GM04503 (cell line): ENCODE results near the gene COMT.

Experiments
- DNase-seq: peaks from one replicate; pipeline ENCODE4 v3.0.0-alpha.2; 2012; ENCODE audit warnings: low read depth

Gene COMT

DNA sequence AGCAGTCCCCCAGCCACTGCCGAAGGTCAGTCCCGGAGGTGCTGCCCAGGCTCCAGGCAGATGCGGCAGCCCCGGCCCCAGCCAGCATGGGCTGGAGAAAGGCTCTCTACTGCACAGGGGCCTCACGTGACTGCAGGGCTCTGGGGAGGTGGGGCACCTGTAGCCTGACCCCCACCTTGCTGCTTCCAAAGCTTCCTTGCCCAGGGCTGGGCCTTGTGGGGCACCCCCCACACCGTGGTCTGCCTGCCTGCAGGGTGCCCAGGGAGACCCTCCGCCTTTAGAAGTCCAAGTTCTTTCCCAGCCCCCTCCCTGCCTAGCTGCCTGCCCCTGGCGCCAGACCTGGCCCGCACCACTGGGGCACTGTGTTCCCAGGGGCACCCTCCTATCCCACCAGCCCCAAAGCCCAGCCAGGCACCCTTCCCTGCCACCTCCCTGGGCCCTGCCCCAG, 28.5 kb downstream of the COMT start:
- DNase-seq = no peak

DNA sequence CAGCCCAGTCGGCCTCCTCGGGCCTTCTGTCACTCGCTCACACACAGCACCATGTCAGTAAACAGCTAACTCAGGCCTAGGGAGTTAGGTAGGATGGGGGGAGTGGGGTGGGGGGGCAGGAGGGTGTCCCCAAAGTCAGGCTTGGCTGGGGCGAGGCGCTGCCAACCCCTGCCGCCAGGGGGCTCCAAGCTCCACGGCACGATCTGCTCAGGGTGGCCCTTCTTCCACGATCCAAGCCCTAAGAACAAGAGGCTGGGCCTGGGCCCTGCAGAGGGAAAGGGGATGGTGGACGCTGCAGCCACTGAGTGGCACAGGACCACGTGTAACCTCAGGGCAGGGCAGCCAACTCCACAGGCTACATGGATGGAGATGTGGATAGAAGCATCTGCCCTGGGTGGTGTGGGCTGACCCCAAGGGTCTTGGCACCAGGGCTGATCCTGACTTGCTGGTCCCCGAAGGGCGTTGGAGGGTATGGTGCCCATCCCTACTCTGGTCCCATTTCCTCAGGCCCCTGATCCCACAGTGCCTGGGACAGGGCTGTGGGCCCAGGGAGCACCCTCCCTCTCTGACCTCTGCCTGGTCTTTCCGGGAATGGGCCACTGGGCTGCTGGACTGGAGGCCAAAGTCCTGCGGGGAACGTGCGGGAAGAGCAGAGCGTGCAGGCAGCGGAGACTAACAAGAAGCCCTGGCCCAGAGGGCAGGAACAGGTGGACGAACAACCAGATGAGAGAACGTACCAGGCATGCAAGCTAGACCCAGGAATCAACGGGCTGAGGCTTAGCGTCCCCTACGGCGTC, 29.1 kb downstream of the COMT start:
- DNase-seq = no peak

DNA sequence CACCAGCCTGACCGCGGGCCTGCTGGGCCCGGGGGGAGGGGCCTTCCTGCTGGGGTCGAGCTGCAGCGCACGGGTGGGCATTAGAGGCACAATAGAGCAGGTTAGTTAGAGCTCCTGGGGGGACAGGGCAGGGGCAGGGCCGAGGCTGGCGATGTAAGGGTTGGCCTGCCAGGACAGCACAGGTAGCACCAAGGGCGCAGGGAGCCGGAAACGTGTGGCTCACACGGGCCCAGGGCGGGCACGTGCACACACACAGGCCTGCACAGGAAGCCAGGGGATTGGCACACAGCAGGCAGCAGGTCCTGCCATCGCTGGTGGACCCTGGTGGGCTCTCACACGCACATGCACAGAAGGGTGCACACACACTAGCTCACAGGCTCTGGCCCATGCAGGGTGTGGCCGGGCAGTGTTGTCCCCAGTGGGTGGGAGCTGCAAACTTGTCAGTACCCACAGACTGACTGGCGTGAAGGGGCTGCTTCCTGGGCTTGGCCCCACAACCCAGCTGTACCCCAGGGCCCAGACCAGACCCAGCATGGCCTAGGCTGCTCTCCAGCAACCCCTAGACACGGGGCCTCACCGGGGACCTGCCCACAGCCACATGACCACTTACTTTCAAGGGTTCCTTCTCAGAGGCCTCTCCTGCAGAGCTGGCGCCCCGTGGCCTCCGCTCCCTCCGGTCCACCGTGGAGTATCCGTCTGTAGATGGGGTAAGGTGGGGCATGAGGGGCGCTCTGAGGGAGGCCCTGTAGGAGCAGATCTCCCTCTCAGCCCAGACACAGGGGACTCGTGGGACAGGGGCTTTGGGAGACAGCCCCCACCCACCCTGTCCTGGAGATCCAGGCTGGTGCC, 29.9 kb downstream of the COMT start:
- DNase-seq = no peak

DNA sequence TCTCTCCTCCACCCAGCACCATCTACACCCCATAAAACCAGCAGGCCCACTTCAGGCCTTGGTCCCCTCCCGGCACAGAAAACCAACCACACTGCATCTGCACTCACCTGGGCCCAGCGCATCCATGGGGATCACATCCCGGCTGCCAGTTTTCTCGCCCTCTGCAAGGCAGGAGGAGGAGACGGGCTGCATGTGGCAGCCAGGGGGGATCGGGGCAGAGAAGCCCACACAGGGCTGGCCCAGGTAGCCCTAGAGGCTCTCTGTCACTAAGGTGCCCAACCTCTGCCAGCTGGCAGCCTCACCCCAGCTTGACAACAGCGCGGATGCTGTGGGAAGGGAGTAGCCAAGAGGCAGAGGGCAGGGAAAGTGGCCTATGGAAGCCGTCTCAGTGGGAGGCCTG, 30.7 kb downstream of the COMT start:
- DNase-seq = no peak

DNA sequence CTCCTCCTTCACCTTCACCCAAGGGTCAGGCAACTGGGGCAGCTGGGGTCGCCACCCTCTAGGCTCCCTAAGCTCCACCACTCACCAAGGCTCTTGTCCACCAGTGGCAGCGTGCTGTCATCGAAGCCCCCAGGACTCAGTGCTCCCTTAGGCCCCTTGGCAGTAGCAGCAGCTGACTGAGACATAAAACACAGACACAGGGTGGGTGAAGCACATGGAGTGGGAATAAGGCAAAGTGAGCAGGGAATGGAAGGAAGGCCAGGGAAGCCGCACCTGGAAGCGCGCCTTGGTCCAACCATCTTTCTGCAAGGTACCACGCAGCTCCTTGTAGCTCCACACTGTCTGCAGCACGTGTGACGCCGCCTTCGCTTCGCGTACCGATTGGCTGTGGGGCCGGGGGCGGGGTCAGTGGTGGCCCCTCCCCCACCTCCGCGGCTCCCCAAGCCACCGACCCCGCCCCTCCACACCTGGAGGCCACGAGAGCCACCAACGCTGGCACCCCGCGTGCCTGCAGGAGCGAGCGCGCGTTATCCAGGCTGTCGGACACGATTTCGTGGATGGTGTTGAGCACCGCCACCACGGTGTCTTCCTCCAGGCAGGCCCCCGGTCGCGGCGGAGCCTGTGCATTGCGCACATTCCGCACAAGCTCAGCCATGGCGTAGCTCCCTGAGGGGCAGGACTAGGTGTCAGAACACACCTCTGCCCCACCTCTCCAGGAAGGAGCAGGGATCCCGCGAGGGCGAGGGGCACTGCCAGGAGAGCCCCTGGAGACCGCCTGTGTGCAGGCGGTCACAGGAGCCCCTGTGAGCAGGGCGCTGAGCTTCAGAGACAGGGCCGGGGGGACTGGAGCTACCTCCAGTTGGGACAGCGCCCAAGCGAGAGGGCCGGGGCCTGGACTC, 31.3 kb downstream of the COMT start:
- no peak for DNase-seq

DNA sequence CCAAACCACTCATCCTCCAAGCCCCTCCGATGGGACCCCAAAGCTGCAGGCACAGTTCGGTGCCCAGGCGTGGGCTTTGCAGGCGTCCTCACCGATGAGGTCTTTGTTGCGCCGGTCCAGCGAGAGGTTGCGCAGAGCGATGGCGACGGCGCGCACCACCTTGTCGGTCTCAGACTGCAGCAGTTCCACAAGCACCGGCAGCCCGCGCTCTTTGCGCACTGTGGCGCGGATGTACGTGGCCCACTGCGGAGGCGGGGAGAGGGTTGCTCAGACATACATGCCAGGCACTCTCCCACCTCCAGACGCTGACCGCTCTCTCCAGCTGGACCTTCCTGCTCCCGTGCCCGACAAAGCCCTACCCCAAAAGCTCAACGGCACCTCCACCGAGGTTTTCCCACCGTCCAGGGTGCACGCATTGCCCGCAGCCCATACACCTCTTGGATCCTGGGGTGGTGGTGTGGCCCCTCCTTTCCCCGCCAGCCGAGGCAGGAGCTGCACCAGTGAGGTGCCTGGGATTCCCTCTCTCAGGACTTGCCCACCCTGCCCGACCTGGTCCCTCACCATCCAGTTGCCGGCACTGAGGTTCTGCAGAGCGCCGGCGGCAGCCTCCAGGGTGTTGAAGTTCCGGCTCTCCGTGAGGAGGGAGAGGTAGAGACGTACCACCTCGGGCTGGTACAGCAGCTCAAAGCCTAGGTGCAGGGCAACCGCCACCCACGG, 32.1 kb downstream of the COMT start:
- no peak for DNase-seq

DNA sequence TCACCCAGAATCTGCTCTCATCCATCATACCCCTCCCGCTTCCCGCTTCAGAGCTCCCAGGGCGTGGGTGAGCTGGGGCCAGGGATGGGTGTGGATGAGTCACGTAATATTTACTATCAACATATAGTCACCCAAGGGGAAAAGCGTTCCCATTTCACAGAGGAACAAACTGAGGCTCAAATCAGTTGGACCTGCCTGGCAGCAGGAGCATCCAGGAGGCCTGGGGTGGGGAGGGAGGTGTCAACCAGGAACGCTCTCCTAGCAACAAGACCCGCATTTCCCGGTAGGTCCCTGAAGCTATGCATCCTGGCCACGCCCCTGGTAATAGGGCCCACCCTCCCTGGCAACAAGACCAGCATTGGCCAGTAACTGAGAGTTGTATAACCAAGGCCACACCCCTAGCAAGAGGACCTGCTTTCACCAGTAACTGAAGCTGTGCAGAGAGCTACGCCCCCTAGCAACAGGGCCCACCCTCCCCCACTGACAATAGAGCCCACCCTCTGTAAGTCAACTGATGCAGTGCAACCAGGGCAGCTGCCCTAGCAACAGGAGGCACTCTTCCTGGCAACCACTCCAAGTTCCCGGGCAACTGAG, 32.8 kb downstream of the COMT start:
- DNase-seq = no peak

DNA sequence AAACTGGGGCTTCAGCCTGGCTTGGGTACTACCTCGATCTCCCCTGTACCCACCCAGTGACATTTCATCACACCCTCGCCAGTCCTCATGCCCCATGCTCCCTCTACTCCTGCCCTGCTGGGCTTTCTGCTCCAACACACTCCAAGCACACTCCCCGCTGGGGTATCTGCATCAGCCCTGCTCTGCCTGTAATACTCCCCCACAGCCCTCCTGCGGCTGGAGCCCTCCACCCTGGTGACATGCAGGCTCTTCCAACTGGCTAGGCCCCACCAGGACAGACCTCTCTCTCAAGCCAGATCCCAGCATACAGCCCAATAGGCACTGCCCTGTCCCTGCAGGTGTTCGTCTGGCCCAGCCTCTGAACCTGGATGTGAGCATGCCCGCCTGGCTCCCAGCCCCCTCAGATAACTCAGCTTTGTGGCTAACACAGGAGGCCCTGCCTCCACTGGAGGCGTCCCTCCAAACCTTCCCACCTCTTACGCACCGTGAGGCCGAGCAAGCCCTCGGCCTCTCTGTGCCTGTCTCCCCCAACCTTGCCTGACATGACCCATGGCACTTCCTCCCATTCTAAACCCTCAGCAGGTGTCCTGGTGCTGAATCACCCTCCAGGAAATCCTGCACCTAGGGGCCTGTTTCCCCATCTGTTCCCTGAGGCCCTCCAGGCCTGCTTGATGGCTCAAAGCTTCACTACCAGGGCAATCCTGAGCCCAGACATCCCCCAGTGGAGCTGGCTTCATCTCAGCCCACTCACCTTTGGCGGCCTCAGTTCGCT, 33.5 kb downstream of the COMT start:
- no peak for DNase-seq

DNA sequence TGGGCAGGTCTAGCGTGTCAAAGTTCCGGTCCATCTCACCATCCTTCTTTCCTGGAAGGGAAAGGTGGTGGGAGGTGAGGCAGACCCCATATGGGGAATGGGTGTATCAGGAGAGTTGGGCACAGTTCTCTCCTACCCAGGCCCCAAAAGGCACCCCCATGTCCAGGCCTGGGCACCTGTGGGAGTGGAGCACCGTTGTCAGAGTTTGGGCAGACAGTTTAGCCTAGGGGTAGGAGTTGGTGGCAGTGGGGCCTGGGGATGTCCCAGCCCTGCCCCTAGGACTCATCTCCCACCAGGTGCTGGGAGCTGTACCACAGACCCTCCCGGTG, 34.1 kb downstream of the COMT start:
- DNase-seq = no peak

DNA sequence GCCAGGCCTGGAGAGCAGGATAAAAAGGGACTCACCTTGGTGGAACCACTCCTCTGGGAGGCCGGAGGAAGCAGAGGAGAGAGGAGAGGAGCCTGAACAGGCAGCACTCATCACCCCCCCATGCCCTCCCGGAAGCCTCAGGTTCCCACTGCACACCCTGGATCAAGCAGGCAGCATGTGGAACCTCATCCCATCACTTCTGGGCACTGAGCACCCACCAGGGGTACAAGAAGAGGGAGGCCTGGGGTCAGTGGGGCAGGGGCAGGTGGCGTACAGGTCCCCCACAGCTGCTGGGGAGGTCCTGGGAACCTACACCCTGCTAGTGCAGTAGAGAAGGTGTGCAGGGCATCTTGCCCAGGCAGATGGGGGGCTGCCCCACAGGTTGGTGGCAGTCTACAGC, 35.1 kb downstream of the COMT start:
- DNase-seq = no peak

DNA sequence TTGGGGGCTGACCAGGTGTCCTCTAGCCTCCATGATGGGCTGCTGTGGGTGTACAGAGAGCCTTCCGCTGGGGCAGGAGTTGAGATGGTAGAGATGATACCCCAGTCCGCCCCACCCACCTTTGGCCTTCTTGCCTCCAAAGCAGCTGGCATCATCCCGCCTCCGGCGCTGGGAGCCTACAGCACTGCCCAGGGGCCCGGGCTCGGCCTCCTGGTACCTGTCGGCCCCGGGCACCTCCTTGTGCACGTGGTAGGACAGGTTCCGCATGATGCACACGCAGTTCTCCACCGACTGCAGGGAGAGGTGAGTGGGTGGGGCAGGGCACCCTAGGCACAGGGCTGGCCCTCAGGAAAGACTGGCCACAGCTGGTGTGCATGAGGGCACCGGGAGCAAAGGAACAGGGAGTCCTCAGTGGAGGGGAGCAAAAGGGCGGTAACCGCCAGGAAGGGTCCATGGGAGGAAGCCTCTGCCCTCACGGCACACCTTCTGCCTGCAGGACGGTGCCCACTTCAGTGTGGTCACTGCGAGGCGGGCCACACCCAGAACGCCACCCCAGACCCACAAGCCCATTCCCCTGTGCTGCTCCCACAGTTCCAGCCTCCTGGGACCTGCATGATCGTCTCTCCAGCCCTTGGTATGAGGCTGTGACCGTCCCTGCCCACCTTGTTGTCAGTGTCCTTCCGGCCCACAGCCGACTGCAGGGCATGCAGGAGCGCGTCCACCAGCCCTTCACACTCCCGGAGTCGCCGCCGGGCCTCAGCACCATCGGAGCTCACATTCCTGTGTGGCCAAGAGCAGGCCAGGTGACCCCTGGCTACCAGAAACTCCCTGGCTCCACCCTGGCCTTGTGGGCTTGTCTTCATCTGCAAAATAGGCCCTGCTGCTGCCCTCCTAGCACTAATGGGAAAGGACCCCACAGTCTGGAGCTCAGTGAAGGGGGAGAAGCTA, 36.0 kb downstream of the COMT start:
- no peak for DNase-seq

DNA sequence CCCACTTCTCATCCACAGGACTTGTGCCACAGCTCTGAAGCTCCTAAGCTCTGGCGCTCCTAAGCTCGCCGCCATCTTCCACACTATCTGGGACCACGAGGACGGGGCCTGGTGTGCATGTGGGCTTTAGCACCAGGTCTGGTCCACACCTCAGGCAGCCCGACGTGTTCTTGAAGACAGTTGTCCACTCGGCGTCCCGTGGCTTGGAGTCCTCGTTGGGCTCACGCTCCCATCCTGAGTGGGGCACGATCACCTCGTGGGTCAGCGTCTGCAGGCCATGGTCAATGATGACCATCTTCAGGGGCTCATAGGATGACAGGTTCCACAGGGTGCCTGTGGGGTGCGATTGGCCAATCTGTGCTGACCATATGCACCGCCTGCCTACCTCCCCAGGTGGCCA, 37.2 kb downstream of the COMT start:
- no peak for DNase-seq

DNA sequence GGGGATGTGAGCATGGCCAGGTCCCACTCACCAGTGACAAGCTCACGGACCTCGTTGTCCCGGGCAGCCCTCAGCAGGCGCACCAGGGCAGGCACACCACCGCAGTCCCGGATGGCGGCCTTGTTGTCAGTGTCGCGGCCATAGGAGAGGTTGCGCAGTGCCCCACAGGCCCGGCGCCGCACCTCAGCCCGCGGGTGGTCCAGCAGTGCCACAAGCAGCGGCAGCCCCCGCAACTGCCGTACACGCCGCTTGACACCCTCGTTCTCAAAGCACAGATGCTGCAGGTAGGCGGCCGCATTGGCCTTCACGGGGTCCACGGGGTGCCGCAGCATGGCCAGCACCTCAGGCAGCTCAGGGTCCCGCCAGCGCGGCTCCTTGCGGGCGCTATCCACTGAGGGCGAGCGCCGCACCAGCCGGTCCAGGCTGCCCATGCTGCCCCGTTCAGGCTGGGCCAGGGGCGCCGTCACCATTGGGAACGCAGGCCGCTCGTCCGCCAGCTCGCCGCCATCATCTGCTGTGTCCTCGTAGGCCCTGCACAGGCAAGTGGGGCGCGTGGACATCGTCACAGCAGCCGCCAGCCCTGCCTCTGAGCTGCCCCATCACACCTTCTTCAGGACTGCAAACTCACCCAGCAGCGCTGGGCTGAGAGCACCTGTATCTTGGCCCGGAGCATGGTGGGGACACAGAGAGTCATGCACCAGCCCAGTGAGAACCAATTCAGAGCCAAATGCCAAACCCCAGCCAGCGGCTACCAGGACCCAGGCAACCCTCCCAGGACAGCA, 38.3 kb downstream of the COMT start:
- DNase-seq = no peak

DNA sequence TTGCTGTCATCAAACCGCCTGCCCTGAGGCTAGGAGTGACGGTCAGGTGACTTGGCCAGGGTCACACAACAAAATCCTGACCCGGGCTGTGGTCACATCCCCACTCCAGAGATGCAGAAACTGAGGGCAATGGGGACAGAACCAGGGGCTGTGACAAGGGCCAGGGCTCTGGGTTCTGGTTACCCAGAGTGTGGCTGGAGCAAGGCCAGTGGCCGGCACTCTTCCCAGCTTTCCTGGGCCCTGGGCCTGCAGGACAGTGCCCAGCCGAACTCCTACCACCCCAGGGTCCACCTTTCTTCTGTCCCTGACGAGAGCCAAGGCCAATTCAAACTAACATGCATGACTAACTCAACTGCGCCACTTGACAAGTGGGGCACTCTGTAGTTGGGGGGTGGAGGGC, 39.2 kb downstream of the COMT start:
- no peak for DNase-seq

DNA sequence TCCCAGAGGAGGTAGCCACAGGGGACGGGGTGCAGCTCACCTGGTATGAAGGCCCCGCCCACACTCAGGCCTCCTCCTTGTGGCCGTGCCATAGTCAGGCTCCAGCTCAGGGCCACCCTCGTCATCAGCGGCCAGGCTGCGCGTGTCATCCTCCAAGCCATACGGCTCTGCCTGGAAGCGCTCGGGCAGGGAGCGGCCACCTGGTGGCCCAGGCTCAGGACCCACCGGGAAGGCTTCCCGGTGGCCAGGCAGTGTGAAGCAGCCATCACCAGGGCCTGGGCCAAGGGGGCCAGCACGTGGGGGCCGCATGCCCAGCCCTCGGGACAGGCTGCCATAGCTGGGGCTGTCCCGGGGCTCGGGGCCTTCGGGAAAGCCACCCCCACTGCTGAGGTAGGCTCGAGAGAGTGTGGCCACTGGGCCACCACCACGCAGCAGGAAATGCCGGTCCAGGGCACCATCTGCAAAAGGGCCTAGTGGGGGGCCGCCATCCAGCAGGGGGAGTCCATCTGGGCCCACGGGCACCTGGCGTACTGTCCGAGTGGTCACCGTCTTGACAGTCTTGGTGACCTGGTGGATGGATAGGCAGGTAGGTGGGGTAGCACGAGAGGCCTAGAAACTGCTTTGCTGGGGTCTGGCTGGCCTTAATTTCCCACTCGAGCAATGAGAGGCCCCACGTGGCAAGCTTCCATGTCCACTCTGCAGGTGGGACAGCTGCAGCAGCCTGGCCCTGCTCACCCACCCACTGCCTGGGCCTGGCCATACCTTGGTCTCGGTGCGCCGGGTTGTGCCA, 39.8 kb downstream of the COMT start:
- no peak for DNase-seq

DNA sequence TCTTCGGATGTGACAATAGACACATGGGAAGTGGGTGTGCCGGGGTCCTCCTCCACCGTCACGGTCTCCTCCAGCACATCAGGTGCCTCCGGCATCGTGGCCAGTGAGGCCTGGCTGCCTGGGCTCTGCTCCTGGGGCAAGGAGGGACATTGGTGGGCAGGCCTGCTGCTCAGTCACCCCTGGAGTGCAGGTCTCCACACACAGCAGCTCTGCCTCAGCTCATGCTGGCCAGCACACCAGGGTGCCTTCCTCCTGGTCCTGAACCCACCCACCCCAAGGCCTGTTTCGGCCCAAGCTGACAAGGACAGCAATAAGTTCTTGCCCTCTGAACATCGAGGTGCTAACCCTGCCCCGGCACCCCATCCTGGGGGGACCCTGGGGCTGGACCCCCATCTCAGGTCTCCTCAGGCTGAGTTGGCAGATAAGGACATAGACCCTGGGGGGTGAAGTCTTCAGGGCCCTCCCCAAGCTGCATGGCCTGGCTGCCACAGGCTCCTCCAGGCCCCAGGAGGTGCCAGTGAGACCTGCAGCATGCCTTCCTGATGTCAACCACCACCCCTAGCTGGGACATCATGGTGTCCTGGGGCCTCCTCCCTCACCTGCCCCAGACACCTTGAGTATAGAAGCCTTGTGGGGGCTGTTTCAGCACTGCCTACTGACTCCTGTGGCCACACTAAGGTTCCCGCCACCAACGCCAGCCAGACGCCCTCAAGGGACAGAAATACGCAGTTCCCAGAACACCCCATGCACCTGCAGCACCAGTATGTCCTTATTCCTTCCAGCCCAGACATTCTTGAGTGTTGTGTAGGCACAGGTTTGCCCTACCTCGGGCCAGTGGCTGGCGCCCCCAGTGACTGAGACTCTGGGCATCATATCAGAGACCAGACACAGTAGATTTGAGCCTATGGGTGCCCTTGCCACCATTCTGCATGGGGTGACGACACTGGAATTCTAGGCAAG, 40.7 kb downstream of the COMT start:
- no peak for DNase-seq
